Esophagus squamous epithelium (tissue), 4 donors: ENCODE measurements around the gene DNM3.

Experiments used
- CTCF ChIP-seq, 6 experiments: fragments of 450-650 bp in 4 of 6; fragments of 200-600 bp in 2 of 6; sonication (generic) in 2 of 6; IDR thresholded peaks; one replicate each; pipeline ENCODE4 v1.5.1; 2016 to 2019; ENCODE audit warnings: antibody characterized with exemption in 6 of 6, mild to moderate bottlenecking in 4 of 6, moderate library complexity in 4 of 6
- POLR2A ChIP-seq, 4 donors: fragments of 450-650 bp; IDR thresholded peaks; one replicate each; pipeline ENCODE4 v1.6.1; 2017; ENCODE audit warnings: antibody characterized with exemption in 4 of 4, mild to moderate bottlenecking in 4 of 4, moderate library complexity in 3 of 4

GRCh38 chr1:172397633-172398032 is 556.3 kb downstream of the DNM3 start:
- no peak for TF ChIP-seq CTCF (IDR thresholded peaks at IDR 0.05)
- no peak for TF ChIP-seq POLR2A (IDR thresholded peaks at IDR 0.05)
